ENCODE measurements around the gene DIPK2A.

Gene DIPK2A

GRCh38 chr3:143971359-143972154, at the start of gene DIPK2A:
DIPK2A (plus strand) TSS chr3:143971823; CDS start chr3:143972333, 510 bp downstream.
- DNase-seq (ENCODE audit: low spot score) = peak; percentile 92

GRCh38 chr3:143924522-143925285, 46.9 kb upstream of the DIPK2A start:
- DNase-seq (ENCODE audit: low spot score) = no peak

DNA sequence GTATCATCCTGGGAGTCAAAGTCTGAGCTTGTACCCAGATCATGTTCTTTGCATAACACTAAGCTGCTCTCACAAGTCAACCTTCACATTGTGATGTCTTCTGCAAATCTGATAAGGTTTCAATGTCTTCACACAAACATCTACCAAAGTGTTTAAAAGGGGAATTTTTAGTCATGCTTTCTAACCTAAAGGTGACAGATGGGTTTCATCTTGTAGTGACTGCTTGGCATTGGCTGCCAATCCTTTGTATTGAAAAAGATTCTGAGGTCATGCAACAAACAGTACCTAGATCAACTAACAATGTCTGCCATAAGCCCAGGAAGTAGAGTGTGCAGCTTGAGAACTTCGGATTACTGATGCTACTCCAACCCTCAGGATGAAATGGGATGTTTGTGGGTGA, 43.6 kb upstream of the DIPK2A start:
- DNase-seq (ENCODE audit: low spot score) = no peak

DNA sequence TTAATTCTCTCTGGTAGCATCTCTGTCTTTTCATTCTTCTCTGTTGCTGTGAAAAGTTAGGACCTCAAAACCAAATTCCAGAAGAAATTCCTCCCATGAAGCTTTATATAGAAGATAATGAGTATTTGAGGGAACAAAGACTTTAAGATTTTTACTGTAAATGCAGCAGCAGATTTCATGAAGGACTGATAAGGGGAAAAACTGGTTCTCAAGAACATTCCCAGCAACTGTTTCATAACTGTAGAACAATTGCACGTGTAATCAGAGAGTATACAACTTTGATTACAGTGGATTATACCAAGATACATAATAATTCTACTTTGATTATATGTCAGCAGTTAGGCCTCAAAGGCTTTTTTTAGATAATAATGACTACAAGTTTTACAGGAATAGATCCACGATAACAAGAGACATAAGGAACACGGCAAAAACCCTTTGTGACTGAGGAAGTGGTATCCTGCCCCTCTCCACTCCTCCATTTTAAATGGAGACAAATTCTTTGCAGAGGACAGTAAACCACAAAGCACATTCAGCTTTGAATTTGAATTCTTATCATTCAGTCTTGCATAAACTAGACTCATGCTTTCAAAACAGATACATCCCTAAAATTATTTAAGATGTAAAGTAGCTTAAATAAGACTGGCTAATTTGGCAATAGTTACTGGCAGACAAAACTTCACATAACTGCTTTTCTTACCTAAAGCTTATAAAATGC, 42.9 kb upstream of the DIPK2A start:
- DNase-seq (ENCODE audit: low spot score) = no peak

DNA sequence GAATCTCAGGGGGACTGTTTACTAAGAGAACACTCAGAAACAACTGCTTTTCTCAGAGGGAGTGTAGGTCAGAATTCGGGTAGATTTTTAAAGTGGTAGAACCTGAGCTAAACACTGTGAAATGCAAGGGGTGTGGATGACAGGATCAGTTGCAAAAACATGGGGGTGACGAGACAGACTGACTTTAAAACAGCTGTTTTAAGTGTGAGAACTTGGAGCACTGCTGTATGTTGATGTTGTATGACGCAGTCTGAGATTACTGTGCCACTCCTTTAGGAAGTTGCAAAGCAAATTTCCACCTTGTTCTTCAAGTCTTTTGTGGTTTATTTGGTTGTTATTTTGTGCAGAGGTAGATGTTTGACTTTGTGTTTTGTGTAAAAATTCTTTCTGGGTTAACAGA, 36.8 kb upstream of the DIPK2A start:
- DNase-seq (ENCODE audit: low spot score) = no peak

DNA sequence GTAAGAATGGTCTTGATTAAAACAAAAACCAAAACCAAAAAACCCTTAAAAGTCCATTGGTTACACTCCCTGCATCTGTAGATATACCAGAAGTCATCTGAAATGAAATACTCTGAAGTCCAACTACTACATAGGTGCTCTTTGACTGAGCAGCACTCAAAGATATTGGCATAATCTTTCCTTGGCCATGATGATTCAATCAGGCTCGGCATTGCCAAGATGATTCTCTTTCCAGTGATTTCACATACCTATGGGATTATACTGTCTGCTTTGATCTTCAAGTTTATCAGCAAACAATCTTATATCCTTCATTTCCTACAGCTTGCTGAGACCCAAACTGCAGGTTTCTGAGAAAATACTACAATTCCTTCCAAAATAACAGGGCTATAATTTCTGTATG, 35.9 kb upstream of the DIPK2A start:
- peak; percentile 5 for DNase-seq (ENCODE audit: low spot score)

DNA sequence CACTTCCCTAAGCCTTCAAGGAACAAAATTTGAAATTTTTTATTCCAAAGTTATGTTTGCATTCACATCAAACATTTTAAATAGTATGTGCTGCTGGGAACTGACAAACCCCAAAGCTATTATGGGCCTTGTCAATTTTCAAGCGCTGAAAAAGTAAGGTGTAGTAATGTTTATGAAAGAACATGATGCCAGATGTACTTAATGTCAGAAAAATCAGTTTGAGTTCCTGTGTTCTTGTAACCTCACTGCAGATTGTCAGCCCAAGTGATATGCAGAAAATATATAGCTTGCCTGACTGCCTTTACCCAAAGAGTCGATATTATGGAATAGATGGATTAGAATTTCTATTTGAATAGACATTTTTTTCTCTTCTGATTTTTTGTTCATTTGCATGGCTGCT, 20.8 kb upstream of the DIPK2A start:
- DNase-seq (ENCODE audit: low spot score) = no peak

DNA sequence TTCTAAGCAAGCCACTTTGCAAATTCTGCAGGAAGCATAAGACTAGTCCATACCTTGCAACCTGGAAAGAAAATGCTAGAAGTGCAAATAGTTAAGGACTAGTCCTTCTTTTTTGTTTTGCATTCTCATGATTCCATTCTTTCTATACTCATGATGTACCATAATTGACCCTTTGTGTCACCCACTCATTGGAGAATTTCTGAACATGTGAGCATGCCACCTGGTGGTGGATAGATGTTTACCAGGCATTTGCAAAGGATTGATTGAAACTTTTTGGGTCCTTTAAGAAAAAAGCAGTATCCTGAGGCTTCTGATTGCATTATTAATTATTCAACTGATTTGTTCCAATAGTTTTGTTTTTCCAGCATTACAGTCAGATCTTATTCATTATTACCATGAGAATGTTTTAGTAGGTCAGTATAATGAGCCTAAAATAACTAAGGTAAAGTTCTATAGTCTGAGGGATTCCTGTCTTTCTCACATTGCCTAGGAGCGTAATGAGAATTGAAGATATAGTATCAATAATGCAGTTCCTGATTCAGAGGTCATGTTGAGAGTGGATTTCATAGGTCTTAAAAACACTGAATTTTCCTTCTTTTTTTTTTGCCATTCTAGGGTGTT, 20.2 kb upstream of the DIPK2A start:
- peak; percentile 39 for DNase-seq (ENCODE audit: low spot score)

GRCh38 chr3:143952569-143953072, 19.0 kb upstream of the DIPK2A start:
- no peak for DNase-seq (ENCODE audit: low spot score)

DNA sequence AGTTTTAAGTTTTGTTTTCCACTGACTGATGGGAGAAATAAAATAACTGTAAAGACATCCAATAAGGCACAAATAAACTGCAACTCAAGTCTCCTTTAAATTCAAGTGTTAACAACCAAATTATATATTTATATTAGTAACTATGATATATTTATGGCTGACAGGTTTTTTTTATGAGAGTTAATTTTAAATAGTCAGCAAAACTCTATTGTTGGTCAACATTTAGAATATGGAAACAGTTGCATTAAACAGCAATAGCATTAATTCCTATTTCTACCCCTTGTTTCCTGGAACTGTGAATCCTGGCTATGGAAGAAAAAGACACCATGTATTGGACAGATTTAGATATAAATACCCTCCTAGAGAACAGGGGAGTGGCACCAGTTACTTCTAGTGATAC, 16.5 kb upstream of the DIPK2A start:
- DNase-seq (ENCODE audit: low spot score) = no peak

- DNase-seq (ENCODE audit: low spot score) = no peak
Measured at GRCh38 chr3:143956838-143957237, 14.8 kb upstream of the DIPK2A start.

- DNase-seq (ENCODE audit: low spot score) = no peak
Measured at GRCh38 chr3:143957453-143957852, 14.2 kb upstream of the DIPK2A start.

- DNase-seq (ENCODE audit: low spot score) = no peak
Measured at GRCh38 chr3:143958966-143959365, 12.7 kb upstream of the DIPK2A start.

DNA sequence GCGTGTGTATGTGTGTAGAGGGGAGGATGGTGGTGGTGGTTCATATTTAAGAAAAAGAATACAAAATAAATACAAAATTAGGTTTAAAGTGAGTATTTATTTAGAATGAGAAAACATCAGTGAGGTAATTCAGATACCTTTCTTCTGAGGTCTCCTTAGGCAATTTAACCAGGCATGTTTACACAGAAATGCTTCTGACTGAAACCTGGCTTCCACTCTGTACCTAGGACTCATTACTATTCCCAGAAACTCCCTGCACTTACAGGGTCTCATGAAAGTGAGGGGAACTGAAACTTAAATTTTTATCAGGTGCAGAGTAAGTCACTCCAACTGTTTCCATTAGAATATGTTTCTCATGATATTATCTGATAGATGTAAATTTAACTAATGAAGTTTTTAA, 10.3 kb upstream of the DIPK2A start:
- no peak for DNase-seq (ENCODE audit: low spot score)

DNA sequence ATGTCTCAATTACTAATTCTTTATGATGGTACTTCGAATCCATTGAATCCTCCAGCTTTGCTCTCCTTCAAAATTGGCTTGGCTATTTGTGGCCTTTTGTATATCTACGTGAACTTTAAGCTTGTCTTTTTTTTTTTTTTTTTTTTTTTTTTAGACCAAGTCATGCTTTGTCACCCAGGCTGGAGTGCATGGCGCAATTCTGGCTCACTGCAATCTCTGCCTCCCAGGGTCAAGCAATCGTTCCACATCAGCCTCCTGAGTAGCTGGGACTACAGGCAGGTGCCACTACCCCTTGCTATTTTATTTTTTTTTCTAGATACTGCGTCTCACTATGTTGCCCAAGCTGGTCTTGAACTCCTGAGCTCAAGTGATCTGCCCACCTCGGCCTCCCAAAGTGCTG, 7.7 kb upstream of the DIPK2A start:
- no peak for DNase-seq (ENCODE audit: low spot score)

DNA sequence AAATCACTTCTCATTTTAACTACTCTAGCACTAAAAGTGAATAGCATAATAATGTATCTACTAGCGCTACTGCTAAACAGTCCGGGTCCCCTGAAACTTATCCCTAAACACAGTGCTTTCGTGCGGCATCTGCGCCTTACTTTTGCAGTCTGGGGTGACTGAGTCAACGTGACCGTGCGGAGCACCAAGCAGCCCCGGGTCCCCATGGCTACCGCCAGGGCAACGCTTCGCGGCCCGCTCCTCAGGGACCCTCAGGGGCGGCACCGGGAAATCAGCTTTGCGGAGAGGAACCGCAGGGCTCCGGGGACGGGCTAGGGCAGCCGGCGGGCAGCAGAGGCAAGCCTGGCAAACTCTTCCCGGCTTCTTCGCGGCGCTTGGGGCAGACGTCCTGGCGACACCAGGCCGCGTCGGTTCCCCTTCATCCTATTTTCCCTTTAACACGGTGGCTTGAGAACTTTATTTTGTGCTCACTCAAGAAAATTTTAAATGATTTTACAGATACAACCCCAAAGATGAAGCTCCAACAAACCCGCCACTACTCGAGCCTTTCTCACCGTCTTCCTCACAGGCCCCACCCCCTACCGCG, 757 bp upstream of the DIPK2A start:
- no peak for DNase-seq (ENCODE audit: low spot score)

- no peak for DNase-seq (ENCODE audit: low spot score)
Measured at GRCh38 chr3:143972155-143972504, 507 bp downstream of the DIPK2A start.

GRCh38 chr3:143972505-143973258, 1.1 kb downstream of the DIPK2A start:
- DNase-seq (ENCODE audit: low spot score) = peak; percentile 79

GRCh38 chr3:143973259-143974021, 1.8 kb downstream of the DIPK2A start:
- DNase-seq (ENCODE audit: low spot score) = peak; percentile 86
